HG03139 (cell line): ENCODE results near the gene CHP1.
"Not testable (repeated sequence)": the region's sequence is repeated elsewhere in the genome, so short reads cannot be mapped to it uniquely, and the experiment has no call there.

Experiments used
- ATAC-seq: cut with Tn5 transposase; IDR thresholded peaks from one replicate; pipeline ENCODE4 v1.9.1; 2021; ENCODE audit not compliant: unreplicated experiment

CHP1 gene

DNA sequence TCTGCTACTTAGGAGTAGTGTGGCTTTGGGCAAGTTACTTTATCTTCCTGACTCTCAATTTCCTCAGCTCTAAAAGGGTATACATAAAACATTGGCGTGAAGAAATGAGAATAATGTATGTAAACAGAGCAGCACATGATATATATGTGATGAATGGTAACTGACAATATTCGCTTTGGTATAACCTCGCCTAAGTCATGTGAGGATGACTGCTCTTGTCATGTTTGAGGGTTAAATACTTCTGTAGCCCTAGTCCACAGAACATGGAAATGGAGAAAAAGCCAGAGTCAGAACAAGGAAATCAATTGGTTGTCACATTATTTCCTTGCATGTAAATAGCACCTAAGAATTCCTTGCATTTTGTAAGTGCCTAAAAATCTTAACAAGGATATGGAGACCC is 25.0 kb downstream of the CHP1 start:
- ATAC-seq = no peak

DNA sequence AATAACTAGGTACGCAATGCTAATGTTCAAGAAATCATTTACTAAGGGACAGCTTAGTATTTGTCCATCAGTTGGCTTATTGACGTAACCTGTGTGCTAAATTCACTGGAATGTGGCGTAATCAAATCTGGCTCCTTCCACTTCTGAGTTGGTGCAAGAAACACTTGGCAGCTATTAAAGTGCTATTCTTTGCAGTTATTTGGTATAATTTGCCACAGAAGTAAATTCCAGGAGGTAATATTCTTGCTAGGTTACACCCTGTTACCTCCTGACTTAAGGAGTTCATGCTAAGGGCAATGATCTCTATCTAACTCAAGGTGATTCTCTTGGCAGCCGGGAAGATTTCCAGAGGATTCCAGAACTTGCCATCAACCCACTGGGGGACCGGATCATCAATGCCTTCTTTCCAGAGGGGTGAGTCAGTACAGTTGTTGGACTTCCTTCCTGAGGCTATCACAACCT is 25.5 kb downstream of the CHP1 start:
- no peak for ATAC-seq

DNA sequence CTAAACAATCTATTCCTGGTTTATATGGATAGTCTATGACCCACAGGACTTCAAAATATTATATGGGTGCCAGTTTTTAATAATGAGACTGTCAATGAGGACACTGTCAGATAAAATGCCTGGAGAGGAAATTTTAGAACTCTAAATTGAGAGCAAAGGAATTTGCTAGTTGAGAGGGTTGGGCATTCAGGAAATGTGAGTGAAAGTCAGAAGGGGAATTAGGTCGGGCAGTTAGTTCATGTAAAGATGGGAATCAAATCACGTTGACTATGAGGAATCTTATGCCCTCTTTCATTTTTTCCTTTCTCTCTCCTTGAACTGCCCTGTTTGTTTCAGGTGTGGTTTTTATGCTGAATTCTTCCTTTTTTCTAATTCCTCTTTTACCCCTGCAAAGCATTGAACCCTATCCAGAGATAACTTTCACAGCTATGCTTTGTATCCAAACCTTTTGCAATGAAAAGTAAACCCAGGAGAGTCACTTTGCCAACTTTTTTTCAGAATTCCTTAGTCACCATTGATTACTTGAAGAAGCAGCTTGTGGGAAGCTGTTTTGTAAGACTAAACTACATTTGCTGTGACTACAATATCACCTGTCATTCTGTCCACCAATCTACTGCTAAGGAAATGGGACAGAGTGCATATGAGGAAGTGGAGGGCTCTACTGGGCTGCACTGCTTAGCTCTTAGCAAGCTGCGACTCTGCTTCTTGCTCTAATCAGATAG is 27.8 kb downstream of the CHP1 start:
- ATAC-seq = no peak

DNA sequence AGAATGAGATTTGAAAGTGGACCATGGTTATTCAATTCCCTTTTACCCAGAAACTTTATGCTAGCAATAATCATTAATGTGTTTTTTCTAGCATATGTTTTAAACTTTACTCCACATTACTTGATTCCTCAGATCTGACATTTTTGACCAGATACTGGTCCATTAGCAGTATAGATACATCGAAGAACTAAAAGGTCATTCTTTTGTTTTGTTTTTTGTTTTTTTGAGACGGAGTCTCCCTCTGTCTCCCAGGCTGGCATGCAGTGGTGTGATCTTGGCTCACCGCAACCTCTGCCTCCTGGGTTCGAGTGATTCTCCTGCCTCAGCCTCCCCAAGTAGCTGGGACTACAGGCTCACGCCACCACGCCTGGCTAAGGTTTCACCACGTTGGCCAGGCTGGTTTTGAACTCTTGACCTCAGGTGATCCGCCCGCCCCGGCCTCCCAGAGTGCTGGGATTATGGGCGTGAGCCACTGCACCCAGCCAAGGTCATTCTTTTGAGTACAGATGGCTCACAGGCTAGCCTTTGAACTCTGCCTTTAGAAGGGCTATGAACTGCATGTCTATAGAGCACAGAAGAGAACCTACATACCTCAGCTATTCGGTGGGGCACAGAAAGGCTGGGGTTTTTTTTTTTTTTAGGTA is 28.6 kb downstream of the CHP1 start:
- ATAC-seq = no peak

DNA sequence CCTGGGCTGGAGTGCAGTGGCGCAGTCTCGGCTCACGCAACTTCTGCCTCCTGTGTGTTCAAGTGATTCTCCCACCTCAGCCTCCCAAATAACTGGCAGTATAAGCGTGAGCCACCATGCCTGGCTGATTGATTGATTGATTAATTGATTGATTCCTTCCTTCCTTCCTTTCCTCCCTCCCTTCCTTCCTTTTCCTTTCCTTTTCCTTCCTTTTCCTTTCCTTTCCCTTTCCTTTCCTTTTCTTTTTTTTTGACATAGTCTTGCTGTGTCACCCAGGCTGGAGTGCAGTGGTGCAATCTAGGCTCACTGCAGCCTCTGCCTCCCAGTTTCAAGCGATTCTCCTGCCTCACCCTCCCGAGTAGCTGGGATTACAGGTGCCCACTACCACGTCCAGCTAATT is 29.9 kb downstream of the CHP1 start:
- ATAC-seq = not testable (repeated sequence)

DNA sequence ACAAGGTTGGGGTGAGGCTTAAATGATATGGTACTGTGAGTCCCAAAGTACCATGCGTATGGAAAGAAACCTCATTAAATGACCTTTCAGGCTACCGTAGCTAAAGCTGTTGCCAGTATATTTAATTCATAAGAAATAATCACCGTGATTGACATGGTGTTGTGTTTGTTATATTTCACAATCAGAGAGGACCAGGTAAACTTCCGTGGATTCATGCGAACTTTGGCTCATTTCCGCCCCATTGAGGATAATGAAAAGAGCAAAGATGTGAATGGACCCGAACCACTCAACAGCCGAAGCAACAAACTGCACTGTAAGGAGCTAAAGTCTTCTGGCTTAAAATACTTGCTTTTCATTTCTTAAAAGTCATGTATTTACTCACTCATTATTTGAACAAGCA is 31.5 kb downstream of the CHP1 start:
- ATAC-seq = no peak

DNA sequence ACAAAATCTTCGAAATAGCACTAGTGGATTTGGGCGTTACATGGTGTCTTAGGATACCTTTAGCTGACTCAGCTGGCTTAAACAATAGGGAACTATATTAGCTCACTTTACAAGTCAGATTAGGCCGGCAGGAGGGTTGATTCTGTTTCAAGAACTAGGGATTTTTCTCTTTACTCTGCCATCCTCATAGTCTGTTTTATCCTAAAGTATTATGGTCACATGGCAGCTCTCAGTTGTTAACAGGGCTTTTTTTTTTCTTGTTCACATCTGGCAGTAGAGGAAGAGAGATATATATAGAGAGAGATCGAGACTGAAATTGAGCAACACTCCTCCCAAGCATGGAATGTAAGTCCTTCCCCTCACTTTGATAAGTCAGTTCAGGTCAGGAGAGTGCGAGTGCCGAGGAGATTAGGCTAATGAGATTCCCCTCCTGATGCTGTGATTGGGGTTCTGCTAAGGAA is 32.9 kb downstream of the CHP1 start:
- no peak for ATAC-seq

DNA sequence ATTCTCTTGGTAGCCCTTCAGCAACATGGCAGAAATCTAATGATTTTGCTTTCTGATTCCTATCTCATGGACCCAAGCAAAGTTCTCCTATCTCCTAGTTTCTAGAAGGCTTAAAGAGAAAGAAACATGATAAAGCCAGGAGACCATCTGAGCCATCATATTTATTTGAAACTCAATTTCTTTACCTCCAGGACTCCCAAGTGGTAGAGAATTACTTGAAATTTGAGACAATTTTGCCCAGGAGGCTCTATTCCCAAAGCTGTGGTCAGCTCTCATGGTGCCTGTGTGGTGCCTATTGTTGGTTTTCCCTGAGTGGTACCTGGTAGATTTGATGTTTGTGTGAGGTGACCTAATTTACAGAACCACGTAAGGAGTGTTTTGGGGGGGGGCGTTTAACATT is 38.8 kb downstream of the CHP1 start:
- ATAC-seq = no peak

DNA sequence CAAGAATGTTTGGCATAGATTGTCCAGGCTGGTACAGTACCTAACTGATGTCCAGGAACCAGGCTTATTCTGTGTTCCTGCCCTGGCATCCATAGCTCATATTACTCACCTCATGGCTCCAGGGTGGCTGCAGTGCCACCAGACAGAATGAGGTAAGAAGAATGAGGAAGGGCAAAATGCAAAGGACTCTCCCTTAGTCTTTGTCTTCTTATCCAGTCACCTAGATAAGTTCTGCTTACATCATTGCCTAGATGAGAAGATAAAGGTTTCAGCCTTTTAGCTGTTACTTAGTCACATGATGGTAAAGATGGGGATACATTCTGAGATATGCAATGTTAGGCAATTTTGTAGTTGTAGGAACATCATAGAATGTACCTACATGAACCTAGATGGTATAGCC is 45.8 kb downstream of the CHP1 start:
- no peak for ATAC-seq

DNA sequence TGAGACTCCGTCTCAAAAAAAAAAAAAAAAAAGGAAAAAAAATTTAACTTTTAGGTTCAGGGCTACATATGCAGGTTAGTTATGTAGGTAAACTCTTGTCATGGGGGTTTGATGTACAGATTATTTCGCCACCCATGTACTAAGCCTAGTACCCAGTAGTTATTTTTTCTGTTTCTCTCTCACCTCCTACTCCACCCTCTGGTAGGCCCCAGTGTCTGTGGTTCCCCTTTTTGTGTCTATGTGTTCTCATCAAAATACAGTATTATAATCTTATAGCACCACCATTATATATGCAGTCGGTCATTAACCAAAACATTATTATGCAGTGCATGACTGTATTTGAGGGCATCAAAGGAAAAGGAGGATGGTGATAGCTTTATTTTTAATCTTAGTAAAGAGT is 47.3 kb downstream of the CHP1 start:
- no peak for ATAC-seq

DNA sequence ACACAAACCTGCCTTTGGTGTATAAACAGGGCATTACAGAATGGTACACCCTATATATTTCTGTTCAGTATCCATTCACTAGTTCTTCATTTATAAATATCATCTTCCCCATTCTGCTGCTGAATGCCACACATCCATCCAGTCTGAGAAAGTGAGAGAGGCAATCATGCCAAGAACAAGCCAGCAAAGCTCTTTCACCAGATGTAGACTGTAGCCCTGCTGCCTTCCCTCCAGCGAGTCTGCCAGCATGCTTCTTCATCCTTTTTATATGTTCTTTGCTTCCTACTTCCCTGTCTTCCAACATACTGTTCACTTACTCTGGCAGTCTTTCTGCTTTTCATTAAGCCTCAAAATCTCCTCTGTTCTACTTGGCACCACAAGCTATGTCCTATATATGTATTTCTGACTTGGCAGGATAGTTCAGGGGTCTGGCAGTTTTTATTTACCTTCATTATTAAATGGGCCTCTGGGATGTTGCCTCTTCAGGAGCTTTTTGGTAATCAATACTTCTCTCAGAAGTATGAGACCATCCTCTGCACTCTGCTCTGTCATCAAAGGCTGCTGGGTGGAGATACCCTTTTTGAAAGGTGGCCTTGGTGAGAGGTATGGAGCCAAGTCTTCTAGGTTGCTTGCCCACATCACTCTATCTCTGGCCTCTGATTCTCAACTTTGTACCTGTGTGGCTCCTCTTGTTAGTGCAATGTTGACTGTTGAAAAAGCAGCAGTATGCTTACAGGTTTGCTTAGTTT is 48.6 kb downstream of the CHP1 start:
- ATAC-seq = no peak

DNA sequence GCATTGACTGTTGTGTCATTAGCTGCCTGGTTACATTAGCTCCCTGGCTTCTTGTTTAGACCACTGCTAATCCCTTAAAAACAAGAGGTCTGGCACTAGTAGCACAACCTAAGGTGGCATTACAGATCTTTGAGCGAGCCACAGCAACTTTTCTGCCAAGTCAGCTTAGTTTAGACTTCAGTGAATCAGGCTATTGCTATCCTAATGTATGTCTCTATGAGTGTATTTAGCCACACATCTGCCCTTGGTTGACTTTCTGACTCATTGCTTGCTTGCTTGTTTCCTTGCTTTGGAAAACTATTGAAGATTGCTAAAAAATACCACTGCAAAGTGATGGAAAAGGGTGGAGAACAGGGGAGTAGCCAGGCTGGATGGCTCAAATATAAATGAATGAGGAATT is 50.2 kb downstream of the CHP1 start:
- ATAC-seq = no peak

DNA sequence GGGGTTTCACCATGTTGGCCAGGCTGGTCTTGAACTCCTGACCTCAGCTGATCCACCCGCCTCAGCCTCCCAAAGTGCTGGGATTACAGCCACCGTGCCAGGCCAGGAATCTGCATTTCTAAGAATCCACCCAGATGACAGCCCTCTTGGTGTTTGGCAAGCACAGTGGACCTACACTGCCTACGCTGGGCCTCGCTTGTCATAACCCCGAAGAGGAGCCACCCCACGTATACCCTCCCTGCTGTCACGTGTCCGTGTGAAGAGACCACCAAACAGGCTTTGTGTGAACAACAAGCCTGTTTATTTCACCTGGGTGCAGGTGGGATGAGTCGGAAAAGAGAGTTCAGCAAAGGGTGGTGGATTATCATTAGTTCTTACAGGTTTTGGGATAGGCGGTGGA is 51.4 kb downstream of the CHP1 start:
- ATAC-seq = not testable (repeated sequence)

DNA sequence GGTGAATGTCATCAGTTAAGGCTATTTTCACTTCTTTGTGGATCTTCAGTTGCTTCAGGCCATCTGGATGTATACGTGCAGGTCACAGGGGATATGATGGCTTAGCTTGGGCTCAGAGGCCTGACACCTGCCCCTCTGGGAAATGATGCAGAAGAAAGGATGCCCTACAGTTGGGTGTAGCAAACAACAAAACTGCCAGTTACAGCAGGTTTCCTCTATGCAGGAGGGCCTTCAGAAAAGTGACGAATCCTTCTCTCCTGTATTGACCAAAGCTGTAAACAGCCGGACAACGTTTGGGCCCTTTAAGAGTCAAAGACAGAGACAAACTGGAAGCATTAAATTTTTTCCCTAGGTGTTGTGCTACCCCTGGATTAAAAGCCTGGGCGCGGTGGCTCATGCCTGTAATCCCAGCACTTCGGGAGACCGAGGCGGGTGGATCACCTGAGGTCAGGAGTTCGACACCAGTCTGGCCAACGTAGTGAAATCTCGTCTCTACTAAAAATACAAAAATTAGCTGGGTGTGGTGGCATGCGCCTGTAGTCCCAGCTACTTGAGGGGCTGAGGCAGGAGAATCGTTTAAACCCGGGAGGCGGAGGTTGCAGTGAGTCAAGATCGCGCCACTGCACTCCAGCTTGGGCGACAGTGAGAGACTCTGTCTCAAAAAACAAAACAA is 52.0 kb downstream of the CHP1 start:
- ATAC-seq = not testable (repeated sequence)

DNA sequence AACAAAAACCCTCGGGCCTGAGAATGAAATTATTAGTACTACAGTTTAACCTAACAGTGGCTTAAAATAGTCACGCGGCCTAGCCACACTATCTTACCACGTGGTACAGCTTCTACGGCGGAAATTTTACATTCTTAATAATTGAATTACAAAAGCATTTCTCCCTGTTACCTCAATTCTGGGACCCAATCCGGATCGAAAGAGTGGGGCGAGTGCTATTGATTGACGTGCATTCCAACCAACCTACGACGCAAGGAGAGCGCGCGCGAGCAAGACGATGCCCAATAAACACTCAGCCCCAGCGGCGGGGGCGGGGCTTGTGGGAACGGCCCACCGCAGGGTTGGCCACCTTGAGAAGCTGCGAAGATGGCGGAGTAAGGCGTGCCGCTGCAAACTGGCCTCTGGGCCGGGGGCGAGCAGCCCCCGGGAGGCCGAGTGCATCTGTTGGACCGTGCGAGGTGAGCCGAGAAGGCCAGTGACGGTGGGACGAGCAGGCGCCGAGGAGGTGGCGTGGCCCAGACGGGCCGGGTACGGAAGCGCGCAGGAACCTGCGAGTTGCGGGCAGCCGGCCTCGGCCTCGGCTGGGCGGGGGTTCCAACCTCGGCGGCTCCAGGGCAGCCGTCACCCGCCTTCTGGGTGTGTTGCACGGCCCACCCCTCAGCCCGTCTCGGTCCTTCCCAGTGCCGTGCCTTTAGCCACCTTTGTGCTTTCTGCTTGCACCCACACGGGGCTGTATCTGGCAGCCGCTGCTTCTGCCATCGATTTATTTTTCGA is 52.8 kb downstream of the CHP1 start:
- peak; percentile 94 for ATAC-seq

DNA sequence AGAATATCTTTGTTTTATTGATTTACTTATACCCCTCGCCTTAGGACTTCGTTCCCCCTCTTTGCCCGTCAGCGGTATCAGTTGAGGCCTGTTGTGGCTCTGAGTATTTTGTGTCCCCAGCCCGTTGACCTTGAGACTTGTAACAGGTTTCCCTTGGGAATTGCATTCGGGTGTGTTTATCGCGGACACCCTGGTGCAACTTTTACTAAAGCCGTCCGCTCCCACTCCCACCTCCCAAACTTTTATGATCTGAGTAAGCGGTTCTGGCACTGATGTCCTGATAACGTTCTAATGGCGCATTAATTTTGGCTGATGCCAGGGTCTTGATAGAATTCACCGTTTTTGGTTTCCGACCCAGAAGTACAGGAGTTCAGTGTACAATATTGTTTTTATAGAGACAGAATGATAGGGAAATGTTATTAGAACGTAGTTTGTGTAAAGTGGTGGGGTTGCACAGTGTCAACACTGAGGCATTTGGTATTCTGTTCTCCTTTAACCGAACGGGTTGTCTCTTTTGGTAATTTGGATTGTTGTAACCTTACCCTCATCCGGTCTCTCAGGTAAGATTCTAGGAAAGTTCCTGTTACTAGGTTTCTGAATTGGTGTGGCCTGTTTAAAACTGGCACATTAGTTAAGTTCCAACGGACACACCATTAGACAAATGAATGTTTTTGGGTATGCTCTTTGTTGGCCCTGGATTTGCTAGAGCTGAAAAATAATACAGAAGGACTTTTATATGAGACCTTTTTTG is 53.5 kb downstream of the CHP1 start:
- no peak for ATAC-seq

DNA sequence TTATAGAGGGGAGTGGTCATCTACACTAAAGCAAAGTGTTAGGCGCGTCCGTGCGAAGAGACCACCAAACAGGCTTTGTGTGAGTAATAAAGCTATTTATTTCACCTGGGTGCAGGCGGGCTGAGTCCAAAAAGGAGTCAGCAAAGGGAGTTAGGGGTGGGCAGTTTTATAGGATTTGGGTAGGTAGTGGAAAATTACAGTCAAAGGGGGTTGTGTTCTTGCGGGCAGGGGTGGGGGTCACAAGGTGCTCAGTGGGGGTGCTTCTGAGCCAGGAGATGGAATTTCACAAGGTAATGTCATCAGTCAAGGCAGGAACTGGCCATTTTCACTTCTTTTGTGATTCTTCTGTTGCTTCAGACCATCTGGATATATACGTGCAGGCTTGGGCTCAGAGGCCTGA is 54.2 kb downstream of the CHP1 start:
- ATAC-seq = no peak

DNA sequence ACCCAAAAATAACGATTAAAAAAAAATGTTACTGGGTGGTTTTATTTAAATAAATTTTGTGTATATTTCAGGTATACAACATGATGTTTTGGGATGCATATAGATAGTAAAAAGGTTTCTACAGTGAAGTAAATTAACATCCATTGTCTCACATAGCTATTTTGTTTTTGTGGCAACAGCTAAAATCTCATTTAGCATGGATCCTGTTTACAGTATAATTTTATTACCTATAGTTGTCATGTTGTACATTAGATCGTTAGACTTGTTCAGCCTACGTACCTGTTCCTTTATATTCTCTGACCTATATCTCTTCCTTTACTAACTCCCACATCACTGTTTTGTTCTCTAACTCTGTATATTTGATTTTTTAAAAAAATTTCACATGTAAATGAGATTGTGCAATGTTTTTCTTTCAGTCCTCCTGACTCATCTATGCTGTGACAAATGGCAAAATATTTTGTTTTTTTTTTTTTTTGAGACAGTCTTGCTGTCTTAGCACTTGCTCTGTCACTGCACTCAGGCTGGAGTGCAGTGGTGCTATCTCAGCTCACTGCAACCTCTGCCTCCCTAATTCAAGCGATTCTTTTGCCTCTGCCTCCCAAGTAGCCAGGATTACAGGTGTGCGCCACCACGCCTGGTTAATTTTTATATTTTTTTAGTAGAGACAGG is 55.7 kb downstream of the CHP1 start:
- no peak for ATAC-seq

DNA sequence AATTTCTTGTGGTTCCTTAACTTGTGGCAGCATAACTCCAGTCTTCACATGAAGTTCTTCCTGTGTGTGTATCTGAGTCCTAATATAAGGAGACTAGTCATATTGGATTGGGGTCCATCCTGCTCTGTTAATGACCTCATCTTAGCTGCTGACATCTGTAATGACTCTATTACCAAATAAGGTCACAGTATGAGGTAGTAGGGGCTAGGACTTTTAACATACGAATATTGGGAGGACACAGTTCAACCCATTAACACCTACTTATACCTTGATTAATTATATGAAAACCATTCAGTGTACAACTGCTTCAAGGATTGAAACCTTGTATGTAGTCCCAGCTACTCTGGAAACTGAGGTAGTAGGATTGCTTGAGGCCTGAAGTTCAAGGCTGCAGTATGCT is 57.4 kb downstream of the CHP1 start:
- ATAC-seq = no peak
